Esophagus muscularis mucosa (tissue), 4 donors: ENCODE data around the gene MRTFB. TPM values are rescaled to one million over a fixed set of nuclear protein-coding genes. Genes with fewer than 3 reads are reported as not detected.
"Not testable (repeated sequence)": the region's sequence is repeated elsewhere in the genome, so short reads cannot be mapped to it uniquely, and the experiment has no call there.

Experiments used
- DNase-seq: peaks from one replicate; pipeline ENCODE4 v3.0.0-alpha.2; 2017; ENCODE audit errors: extremely low spot score
- H3K27ac ChIP-seq, 4 donors: fragments of 200-600 bp; sonication (generic); replicated peaks in 1 of 4; 1 replicate in 3 of 4; 2 replicates in 1 of 4; pipeline ENCODE4 v1.5.1; 2016 to 2019; ENCODE audit warnings: mild to moderate bottlenecking in 1 of 4
- H3K27me3 ChIP-seq, 4 donors: fragments of 200-600 bp; sonication (generic); one replicate each; pipeline versions ENCODE4 v1.5.1 to v1.6.0; 2016 to 2019
- H3K36me3 ChIP-seq, 4 donors: fragments of 200-600 bp; sonication (generic); one replicate each; pipeline ENCODE4 v1.5.1; 2016 to 2019
- H3K4me1 ChIP-seq, 4 donors: fragments of 200-600 bp; sonication (generic); one replicate each; pipeline ENCODE4 v1.5.1; 2016 to 2019
- H3K4me3 ChIP-seq, 4 donors: fragments of 200-600 bp; sonication (generic); 1 replicate in 2 of 4; 2 replicates in 2 of 4; pipeline ENCODE4 v1.5.1; 2016 to 2019; ENCODE audit warnings: mild to moderate bottlenecking in 4 of 4, moderate library complexity in 1 of 4
- H3K9me3 ChIP-seq, 4 donors: fragments of 200-600 bp; sonication (generic); 1 replicate in 3 of 4; 2 replicates in 1 of 4; pipeline ENCODE4 v1.5.1; 2016 to 2019
- CTCF ChIP-seq, 3 experiments: fragments of 200-600 bp in 2 of 3; fragments of 450-650 bp in 1 of 3; sonication (generic) in 2 of 3; IDR thresholded peaks; one replicate each; pipeline ENCODE4 v1.5.1; 2017 to 2019; ENCODE audit warnings: antibody characterized with exemption in 3 of 3, mild to moderate bottlenecking in 2 of 3, moderate library complexity in 1 of 3
- EP300 ChIP-seq: sonication (generic); formaldehyde crosslinking; IDR thresholded peaks from one replicate; pipeline ENCODE4 v1.6.1; 2017; ENCODE audit warnings: antibody characterized with exemption
- POLR2A ChIP-seq: fragments of 450-650 bp; IDR thresholded peaks from one replicate; pipeline ENCODE4 v1.6.1; 2017; ENCODE audit warnings: antibody characterized with exemption, moderate library complexity, mild to moderate bottlenecking, low read depth
- POLR2AphosphoS5 ChIP-seq, 2 donors: sonication (generic); formaldehyde crosslinking; IDR thresholded peaks; one replicate each; pipeline ENCODE4 v1.6.1; 2017; ENCODE audit warnings: antibody characterized with exemption in 2 of 2
- WGBS: methylation state at CpG from one replicate; pipeline ENCODE4 v1.1.5; 2018; 5-methylcytosine and 5-hydroxymethylcytosine counted together
- intact Hi-C: fragments of 100-400 bp; cut with DNase I; formaldehyde crosslinking; loops from one replicate; pipeline ENCODE4 v1.15.1; 2023
- total RNA-seq, 4 donors: library from RNA; depleted of rRNA; stranded (reverse); fragments of >200 nt; gene quantifications; one replicate each; pipeline versions ENCODE4 v1.1.0 to v1.2.1, GENCODE V29; 2016

MRTFB gene
- total RNA-seq, 4 donors from 2014 or later, result 36.3 to 63.6 (median 48.2) TPM

- intact Hi-C loops, result no loop called here
- Histone ChIP-seq H3K4me1 (peaks cover 22 to 52% (median 39%) of the 10 kb centered on the region in 4 donors), H3K27me3 (no peaks in the 10 kb centered on the region), H3K36me3 (no peaks in the 10 kb centered on the region), H3K4me3 (no peak overlapping the region), H3K9me3 (no peaks in the 10 kb centered on the region), H3K27ac (no peak overlapping the region)
- TF ChIP-seq EP300 (no peak), CTCF (IDR thresholded peaks at IDR 0.05) (no peak), POLR2A (no peak), POLR2AphosphoS5 (IDR thresholded peaks at IDR 0.05) (no peak)
- no peak for DNase-seq
- 78% methylated on average over 2 of the region's 2 CpGs for WGBS
These were observed 110.4 kb downstream of the MRTFB start for GRCh38 chr16:14181371-14182050.

GRCh38 chr16:14182999-14183398 lies 111.9 kb downstream of the MRTFB start:
- H3K9me3 ChIP-seq, result no peaks in the 10 kb centered on the region
- no peak for DNase-seq
- WGBS, result 90% methylated on average over 1 of the region's 1 CpG
- no peak overlapping the region for H3K27ac ChIP-seq
- TF ChIP-seq POLR2A (no peak), POLR2AphosphoS5 (IDR thresholded peaks at IDR 0.05) (no peak), EP300 (no peak), CTCF (IDR thresholded peaks at IDR 0.05) (no peak)
- intact Hi-C loops, result no loop called here
- no peaks in the 10 kb centered on the region for H3K27me3 ChIP-seq
- H3K36me3 ChIP-seq, result no peaks in the 10 kb centered on the region
- H3K4me3 ChIP-seq, result no peak overlapping the region
- peaks cover 22 to 67% (median 52%) of the 10 kb centered on the region in 4 donors for H3K4me1 ChIP-seq

GRCh38 chr16:14183962-14184361 lies 112.8 kb downstream of the MRTFB start:
- H3K27me3 ChIP-seq, H3K27ac ChIP-seq, H3K4me3 ChIP-seq, DNase-seq, H3K9me3 ChIP-seq, H3K36me3 ChIP-seq, intact Hi-C loops: not testable (repeated sequence)
- 90% methylated on average over 6 of the region's 6 CpGs for WGBS
- H3K4me1 ChIP-seq, result peaks cover 25 to 71% (median 53%) of the 10 kb centered on the region in 4 donors

- peak overlapping the region; percentile 57 to 72 (median 70) for H3K27ac ChIP-seq
- peaks cover 25 to 73% (median 51%) of the 10 kb centered on the region in 4 donors for H3K4me1 ChIP-seq
- H3K9me3 ChIP-seq, result no peaks in the 10 kb centered on the region
These were observed 115.1 kb downstream of the MRTFB start for GRCh38 chr16:14186007-14186794.

More at GRCh38 chr16:14186007-14186794, 115.1 kb downstream of the MRTFB start:
- no peaks in the 10 kb centered on the region for H3K36me3 ChIP-seq
- TF ChIP-seq CTCF (IDR thresholded peaks at IDR 0.05) (peak; percentile 45 to 76 (median 46)), POLR2A (no peak), POLR2AphosphoS5 (IDR thresholded peaks at IDR 0.05) (peak; percentile 17 to 32), EP300 (no peak)
- intact Hi-C loops, result loop anchor here (5.0 kb wide), 3 partner anchors 99 to 264 kb away; partner anchors contain the start of genes ERCC4 and MRTFB
- no peak for DNase-seq
- 21% methylated on average over 10 of the region's 10 CpGs for WGBS
- no peaks in the 10 kb centered on the region for H3K27me3 ChIP-seq
- H3K4me3 ChIP-seq, result peak overlapping the region; percentile 46 to 60 (median 48)
